ENCODE data around the gene RAB5IF.

DNA sequence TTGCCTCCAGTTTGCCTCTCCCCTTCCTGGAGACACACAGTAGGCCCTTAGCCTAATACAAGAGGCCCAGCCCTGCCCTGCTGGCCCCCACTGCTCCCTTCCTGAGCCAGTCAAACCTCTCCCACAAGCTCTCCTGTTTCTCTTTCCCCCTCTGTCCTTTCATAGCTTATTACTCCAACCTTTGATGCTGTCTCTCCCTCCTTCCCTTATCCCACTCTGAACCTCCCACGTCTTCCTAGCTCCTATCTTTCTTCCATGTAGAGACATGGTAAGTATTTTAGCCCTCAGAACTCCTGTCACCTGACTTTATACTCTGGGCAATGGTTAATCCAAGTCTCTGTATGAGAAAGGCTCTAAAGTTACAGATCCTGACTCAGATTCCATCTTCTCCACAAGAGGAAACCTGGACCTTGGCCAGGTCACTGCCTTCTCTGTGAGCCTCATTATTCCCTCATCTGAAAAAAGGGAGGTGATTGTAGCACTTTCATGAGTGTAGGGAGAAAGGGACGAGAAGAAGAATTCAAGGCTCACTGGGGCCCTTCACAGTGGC, 25.5 kb upstream of the RAB5IF start:
- TF ChIP-seq POLR2AphosphoS5 (IDR thresholded peaks at IDR 0.05; ENCODE audit: low read depth, low read length) = no peak
- no peak for TF ChIP-seq CTCF (IDR thresholded peaks at IDR 0.05)
- no peak for TF ChIP-seq REST (IDR thresholded peaks at IDR 0.05; ENCODE audit: insufficient read depth in 1 of 2, low read depth in 2 of 2, low read length in 1 of 2)
- no peak for TF ChIP-seq SIN3A (IDR thresholded peaks at IDR 0.05; ENCODE audit: borderline replicate concordance, insufficient read depth, low read depth, low read length)

All from Panc1 (cell line).